ENCODE measurements around the gene MEGF6. TPM values are rescaled to one million over a fixed set of nuclear protein-coding genes. Genes with fewer than 3 reads are reported as not detected.

The MEGF6 gene
- total RNA-seq, 1 donor from 2014 or later, result 12.5 TPM

Other genes with a start within 250 kb of the MEGF6 start
- gene ARHGEF16, start 156.8 kb downstream of the MEGF6 start, total RNA-seq, result 19.9 TPM
- 40.3 TPM for gene TPRG1L, start 13.5 kb upstream of the MEGF6 start, total RNA-seq
- gene WRAP73, start 38.6 kb upstream of the MEGF6 start, total RNA-seq, result 13.9 TPM
- gene TP73, start 41.0 kb upstream of the MEGF6 start, total RNA-seq, result 5.2 TPM
- gene CCDC27, start 140.9 kb upstream of the MEGF6 start, total RNA-seq, result not detected
- 1.5 TPM for gene SMIM1, start 161.2 kb upstream of the MEGF6 start, total RNA-seq
- 38.6 TPM for gene LRRC47, start 185.0 kb upstream of the MEGF6 start, total RNA-seq
- 27.8 TPM for gene CEP104, start 245.7 kb upstream of the MEGF6 start, total RNA-seq
- 2.4 TPM for gene DFFB, start 246.0 kb upstream of the MEGF6 start, total RNA-seq

All from esophagus mucosa (tissue), 1 donor.